GM12878 (cell line): ENCODE measurements around the gene SLC4A1. TPM values are rescaled to one million over a fixed set of nuclear protein-coding genes. Genes with fewer than 3 reads are reported as not detected.

Experiments used
- ATAC-seq: fragments of 200-7000 bp; cut with Tn5 transposase; 3 replicates; pipeline ENCODE4 v1.9.1; 2020; ENCODE audit warnings: mild to moderate bottlenecking, moderate library complexity
- BruUV-seq: library from RNA; stranded (reverse); fragments of 400-500 nt; replicated peaks from 2 replicates; lab custom pipeline; 2021; lab: Mats Ljungman, UMichigan
- CTCF ChIA-PET: fragments of 300-600 bp; sonication (Branson Sonifier 250); formaldehyde crosslinking; extraction: SDS; loops from one replicate; lab custom pipeline; 2021; ENCODE audit warnings: inconsistent platforms; lab: Yijun Ruan, JAX
- POLR2A ChIA-PET: fragments of 350-600 bp; formaldehyde crosslinking; extraction: SDS; loops from one replicate; lab custom pipeline; 2021; ENCODE audit warnings: inconsistent platforms; lab: Charles Lee
- RAD21 ChIA-PET: fragments of 300-600 bp; sonication (Branson Sonifier 250); formaldehyde crosslinking; loops from one replicate; lab custom pipeline; 2023; ENCODE audit warnings: antibody characterized with exemption; ENCODE audit not compliant: unreplicated experiment; lab: Charles Lee
- SMC1A ChIA-PET: fragments of 300-600 bp; sonication (Branson Sonifier 250); formaldehyde crosslinking; loops from one replicate; lab custom pipeline; 2023; ENCODE audit not compliant: unreplicated experiment, uncharacterized antibody; lab: Charles Lee
- DNase-seq: peaks from one replicate; pipeline ENCODE4 v3.0.0-alpha.2; 2011; ENCODE audit warnings: low read depth, low spot score
- FAIRE-seq: peaks from 3 replicates; lab custom pipeline; 2011; peaks lifted over from hg19 to GRCh38; lab: Jason Lieb, UNC
- H2AFZ ChIP-seq: 2 replicates; pipeline ENCODE4 v1.6.0; 2011; ENCODE audit warnings: low read depth, low read length, control low read depth; ENCODE audit not compliant: control insufficient read depth
- H3K27ac ChIP-seq: 2 replicates; pipeline ENCODE4 v1.5.1; 2011; ENCODE audit warnings: control low read depth; ENCODE audit not compliant: control insufficient read depth, insufficient read depth
- H3K27me3 ChIP-seq, 2 experiments: replicated peaks in 1 of 2; 2 replicates each; pipeline versions ENCODE4 v1.6.0 to v1.6.1; 2011; ENCODE audit warnings: low read length in 1 of 2; ENCODE audit not compliant: control insufficient read depth in 2 of 2, insufficient read depth in 2 of 2
- H3K36me3 ChIP-seq, 2 experiments: 2 replicates each; pipeline ENCODE4 v1.5.1; 2011; ENCODE audit warnings: low read length in 1 of 2; ENCODE audit not compliant: control insufficient read depth in 2 of 2, insufficient read depth in 2 of 2
- H3K4me1 ChIP-seq: 2 replicates; pipeline ENCODE4 v1.6.1; 2011; ENCODE audit warnings: mild to moderate bottlenecking, low read length, moderate library complexity, mixed read lengths; ENCODE audit not compliant: control insufficient read depth, insufficient read depth
- H3K4me2 ChIP-seq: 2 replicates; pipeline ENCODE4 v1.6.0; 2011; ENCODE audit warnings: control low read depth; ENCODE audit not compliant: control insufficient read depth, insufficient read depth
- H3K4me3 ChIP-seq: fragments of 200-600 bp; sonication (generic); 2 replicates; pipeline ENCODE4 v1.5.1; 2016
- H3K79me2 ChIP-seq: 2 replicates; pipeline ENCODE4 v1.6.0; 2011; ENCODE audit warnings: low read length; ENCODE audit not compliant: control insufficient read depth, insufficient read depth
- H3K9ac ChIP-seq: 2 replicates; pipeline ENCODE4 v1.8.0; 2011; ENCODE audit warnings: low read length, control low read depth, mixed read lengths; ENCODE audit not compliant: control insufficient read depth, insufficient read depth
- H3K9me3 ChIP-seq: replicated peaks from 3 replicates; pipeline ENCODE4 v1.5.1; 2011; ENCODE audit warnings: mild to moderate bottlenecking, low read length; ENCODE audit not compliant: control insufficient read depth, insufficient read depth
- H4K20me1 ChIP-seq: 2 replicates; pipeline ENCODE4 v1.6.0; 2011; ENCODE audit not compliant: control insufficient read depth, insufficient read depth
- CREB1 ChIP-seq: IDR thresholded peaks from 2 replicates; pipeline ENCODE4 v1.6.1; 2012; ENCODE audit warnings: low read depth, mild to moderate bottlenecking, inconsistent platforms
- E2F8 ChIP-seq: fragments of 450-650 bp; IDR thresholded peaks from 2 replicates; pipeline ENCODE4 v1.6.1; 2018; ENCODE audit warnings: mild to moderate bottlenecking, low read depth, moderate library complexity; ENCODE audit not compliant: partially characterized antibody
- HSF1 ChIP-seq: fragments of 150-350 bp; IDR thresholded peaks from 2 replicates; pipeline ENCODE4 v1.6.1; 2014; ENCODE audit warnings: mild to moderate bottlenecking, low read depth, low read length
- IRF3 ChIP-seq: fragments of 450-650 bp; IDR thresholded peaks from 2 replicates; pipeline ENCODE4 v1.6.1; 2014; ENCODE audit warnings: mild to moderate bottlenecking
- PKNOX1 ChIP-seq: fragments of 450-650 bp; IDR thresholded peaks from 2 replicates; pipeline ENCODE4 v1.6.1; 2016; ENCODE audit warnings: mild to moderate bottlenecking
- RBBP5 ChIP-seq: fragments of 200-600 bp; sonication (generic); conservative IDR thresholded peaks from 2 replicates; pipeline ENCODE4 v1.6.1; 2016
- ZBTB33 ChIP-seq: fragments of 450-650 bp; IDR thresholded peaks from 2 replicates; pipeline ENCODE4 v1.6.1; 2017; ENCODE audit warnings: mild to moderate bottlenecking
- WGBS: methylation state at CpG from one replicate; pipeline ENCODE4 v1.1.6; 2016; ENCODE audit warnings: low lambda C conversion rate; ENCODE audit not compliant: insufficient replicate concordance, insufficient coverage; ENCODE audit errors: missing lambda C conversion rate; 5-methylcytosine and 5-hydroxymethylcytosine counted together
- in situ Hi-C: fragments of 300-500 bp; cut with MboI; formaldehyde crosslinking; loops from 9 replicates; pipeline ENCODE4 v1.14.3; 2018; ENCODE audit warnings: mixed read lengths
- intact Hi-C: fragments of 100-400 bp; cut with micrococcal nuclease; formaldehyde crosslinking; loops from one replicate; pipeline ENCODE4 v1.14.2; 2022; ENCODE audit not compliant: unreplicated experiment
- polyA plus RNA-seq, 11 experiments: library from polyadenylated mRNA; depleted of rRNA in 4 of 11; unstranded in 6 of 11; stranded (reverse) in 5 of 11; fragments of >200 nt; fragmentation: Nextera tagmentation in 4 of 11; fragmentation: Illumina TruSeq in 1 of 11; extraction: Ambion mirVana in 4 of 11; extraction: Trizol in 1 of 11; gene quantifications; 1 replicate in 1 of 11; 2 replicates in 10 of 11; pipeline versions ENCODE4 v1.2.1 to v1.2.3, GENCODE V29; 2011 to 2016; ENCODE audit warnings: inconsistent platforms in 2 of 11, missing spikeins in 2 of 11, low read depth in 1 of 11
- total RNA-seq, 4 experiments: library from RNA; depleted of rRNA in 3 of 4; stranded (reverse); fragments of >200 nt in 3 of 4; fragmentation: Illumina TruSeq in 1 of 4; extraction: Trizol in 1 of 4; gene quantifications; 2 replicates each; pipeline versions ENCODE4 v1.2.1 to v1.2.3, GENCODE V29; 2013 to 2021

The SLC4A1 gene
- total and polyA plus RNA-seq, 10 of the 15 experiments (the other 5 are each of a cell fraction or from before 2014, with no cell fraction given) = 0.03 TPM; not detected in 9

GRCh38 chr17:44203731-44204440 lies 64.0 kb downstream of the SLC4A1 start (continued):
- TF ChIP-seq ZBTB33 (no peak), CREB1 (0 out of 2 replicates have a peak, but pooled peaks have one; percentile 19), PKNOX1 (peak; percentile 71)

GRCh38 chr17:44202756-44203155 lies 65.2 kb downstream of the SLC4A1 start:
- Histone ChIP-seq H2AFZ (no peak overlapping the region), H3K36me3 (peaks cover 7 to 9% of the 10 kb centered on the region in 2 experiments; a peak in 3 of 4 replicates), H3K79me2 (peaks cover 23% of the 10 kb centered on the region), H3K9ac (no peak overlapping the region), H3K4me2 (no peak overlapping the region), H3K27me3 (no peaks in the 10 kb centered on the region), H3K9me3 (no peaks in the 10 kb centered on the region), H3K4me1 (peaks cover 11% of the 10 kb centered on the region), H3K27ac (no peak overlapping the region), H4K20me1 (no peaks in the 10 kb centered on the region), H3K4me3 (no peak overlapping the region)
- ChIA-PET POLR2A (interaction anchor here (0.9 to 4.9 kb wide), 6 partner anchors 15 to 146 kb away, joined by 3 to 30 read pairs (median 6); partner anchors contain the start of gene TMUB2), SMC1A (interaction anchor here (1.5 to 2.8 kb wide), 3 partner anchors 14 to 129 kb away, joined by 5 to 15 read pairs (median 13); no protein-coding TSS in a partner anchor), CTCF (interaction anchor here (0.9 to 5.6 kb wide), 9 partner anchors 8 to 321 kb away, joined by 3 to 45 read pairs (median 7); partner anchors contain the start of genes GRN and UBTF), RAD21 (interaction anchor here (1.0 to 2.2 kb wide), 4 partner anchors 14 to 259 kb away, joined by 3 to 6 read pairs (median 6); no protein-coding TSS in a partner anchor)
- DNase-seq (no peak), FAIRE-seq (no peak), ATAC-seq (no peak)
- BruUV-seq = no TSS peak
- intact Hi-C loops = loop anchor here (5.0 kb wide), 1 partner anchor 145 kb away; the partner anchor contains the start of gene GRN
- in situ Hi-C loops = loop anchor here (5.0 to 25.0 kb wide), 2 partner anchors 125 to 310 kb away; partner anchors contain the start of gene GPATCH8
- WGBS = 88% methylated on average over 4 of the region's 4 CpGs
- TF ChIP-seq IRF3 (no peak), E2F8 (no peak), RBBP5 (no peak), HSF1 (no peak)
